Body of pancreas (tissue), 4 donors: ENCODE data around the gene NPNT. TPM values are rescaled to one million over a fixed set of nuclear protein-coding genes. Genes with fewer than 3 reads are reported as not detected.

ENCODE experiments used
- ATAC-seq: fragments of 150-250 bp; one replicate; pipeline ENCODE4 v1.9.1; 2016
- DNase-seq, 4 donors: peaks; one replicate each; pipeline ENCODE4 v3.0.0-alpha.2; 2019
- H3K27ac ChIP-seq, 4 donors: fragments of 200-600 bp; sonication (generic); 1 replicate in 3 of 4; 2 replicates in 1 of 4; pipeline versions ENCODE4 v1.5.1 to v1.6.1; 2016 to 2019; ENCODE audit warnings: mild to moderate bottlenecking in 1 of 4, mixed read lengths in 1 of 4, moderate library complexity in 1 of 4
- H3K27me3 ChIP-seq, 2 donors: fragments of 200-600 bp; sonication (generic); one replicate each; pipeline ENCODE4 v1.6.0; 2016; ENCODE audit warnings: mild to moderate bottlenecking in 1 of 2
- H3K36me3 ChIP-seq, 2 donors: fragments of 200-600 bp; sonication (generic); replicated peaks in 1 of 2; 2 replicates each; pipeline ENCODE4 v1.5.1; 2016; ENCODE audit warnings: low read depth in 2 of 2; ENCODE audit not compliant: insufficient read depth in 1 of 2
- H3K4me1 ChIP-seq: fragments of 200-600 bp; sonication (generic); one replicate; pipeline ENCODE4 v1.6.0; 2016
- H3K4me3 ChIP-seq, 2 donors: fragments of 200-600 bp; sonication (generic); 1 replicate in 1 of 2; 2 replicates in 1 of 2; pipeline ENCODE4 v1.5.1; 2016 to 2019
- H3K9me3 ChIP-seq, 3 donors: fragments of 200-600 bp; sonication (generic); 1 replicate in 2 of 3; 2 replicates in 1 of 3; pipeline ENCODE4 v1.5.1; 2016
- CTCF ChIP-seq, 7 experiments: fragments of 450-650 bp in 4 of 7; fragments of 200-600 bp in 3 of 7; sonication (generic) in 3 of 7; IDR thresholded peaks; one replicate each; pipeline ENCODE4 v1.5.1; 2016 to 2019; ENCODE audit warnings: antibody characterized with exemption in 7 of 7
- POLR2A ChIP-seq, 3 donors: fragments of 450-650 bp; IDR thresholded peaks; one replicate each; pipeline ENCODE4 v1.6.1; 2016; ENCODE audit warnings: antibody characterized with exemption in 3 of 3, mild to moderate bottlenecking in 2 of 3
- WGBS, 2 donors: methylation state at CpG; one replicate each; pipeline ENCODE4 v1.1.5; 2017; 5-methylcytosine and 5-hydroxymethylcytosine counted together
- intact Hi-C: fragments of 100-400 bp; cut with DNase I; formaldehyde crosslinking; loops from one replicate; pipeline ENCODE4 v1.15.1; 2023
- total RNA-seq, 2 donors: library from RNA; depleted of rRNA; stranded (reverse); fragments of >200 nt; gene quantifications; one replicate each; pipeline ENCODE4 v1.1.0, GENCODE V29; 2016

The NPNT gene
- total RNA-seq, 2 donors from 2014 or later: 28.7 to 29.1 TPM

GRCh38 chr4:105911426-105911825, 16.2 kb downstream of the NPNT start:
- H3K27ac ChIP-seq: peak overlapping the region in 1 of 4 donors; percentile 76
- intact Hi-C loops: no loop called here

GRCh38 chr4:105912633-105913032, 17.4 kb downstream of the NPNT start:
- H3K9me3 ChIP-seq: no peaks in the 10 kb centered on the region
- ATAC-seq (peak; percentile 70), DNase-seq (peak in 1 of 4 donors; percentile 20)
- 55 to 68% methylated on average over 6 of the region's 6 CpGs for WGBS, 2 donors
- H3K36me3 ChIP-seq: no peaks in the 10 kb centered on the region
- no peaks in the 10 kb centered on the region for H3K27me3 ChIP-seq
- TF ChIP-seq POLR2A (IDR thresholded peaks at IDR 0.05) (no peak), CTCF (IDR thresholded peaks at IDR 0.05) (no peak)
- H3K27ac ChIP-seq: peak overlapping the region in 2 of 4 donors; percentile 70 to 76
- H3K4me3 ChIP-seq: no peak overlapping the region
- H3K4me1 ChIP-seq: peaks cover 18% of the 10 kb centered on the region
- intact Hi-C loops: no loop called here

More at GRCh38 chr4:105911426-105911825, 16.2 kb downstream of the NPNT start:
- Histone ChIP-seq H3K4me1 (peaks cover 18% of the 10 kb centered on the region), H3K36me3 (no peaks in the 10 kb centered on the region), H3K9me3 (no peaks in the 10 kb centered on the region), H3K4me3 (no peak overlapping the region), H3K27me3 (no peaks in the 10 kb centered on the region)
- DNase-seq: no peak
- no peak for ATAC-seq
- TF ChIP-seq POLR2A (IDR thresholded peaks at IDR 0.05) (no peak), CTCF (IDR thresholded peaks at IDR 0.05) (no peak)

- Histone ChIP-seq H3K27ac (no peak overlapping the region), H3K9me3 (no peaks in the 10 kb centered on the region), H3K4me3 (no peak overlapping the region), H3K4me1 (no peaks in the 10 kb centered on the region), H3K36me3 (no peaks in the 10 kb centered on the region), H3K27me3 (no peaks in the 10 kb centered on the region)
- intact Hi-C loops: no loop called here
- TF ChIP-seq CTCF (IDR thresholded peaks at IDR 0.05) (no peak), POLR2A (IDR thresholded peaks at IDR 0.05) (no peak)
- no peak for ATAC-seq
- DNase-seq: no peak
- WGBS, 2 donors: 92 to 96% methylated on average over 3 of the region's 3 CpGs
Measured at GRCh38 chr4:105917171-105917685, 22.0 kb downstream of the NPNT start.

GRCh38 chr4:105921301-105921700, 26.0 kb downstream of the NPNT start:
- H3K27me3 ChIP-seq: no peaks in the 10 kb centered on the region
- DNase-seq (no peak), ATAC-seq (no peak)
- H3K9me3 ChIP-seq: no peaks in the 10 kb centered on the region
- no peaks in the 10 kb centered on the region for H3K36me3 ChIP-seq
- no peak overlapping the region for H3K4me3 ChIP-seq
- no peak for TF ChIP-seq CTCF (IDR thresholded peaks at IDR 0.05)
- TF ChIP-seq POLR2A (IDR thresholded peaks at IDR 0.05): no peak
- H3K27ac ChIP-seq: no peak overlapping the region
- intact Hi-C loops: no loop called here
- no peaks in the 10 kb centered on the region for H3K4me1 ChIP-seq

- no peaks in the 10 kb centered on the region for H3K27me3 ChIP-seq
- DNase-seq (peak in 1 of 4 donors; percentile 21), ATAC-seq (peak; percentile 33)
- peaks cover 3% of the 10 kb centered on the region for H3K4me1 ChIP-seq
- no peaks in the 10 kb centered on the region for H3K36me3 ChIP-seq
- TF ChIP-seq CTCF (IDR thresholded peaks at IDR 0.05): no peak
- no peak for TF ChIP-seq POLR2A (IDR thresholded peaks at IDR 0.05)
- H3K27ac ChIP-seq: no peak overlapping the region
- 82 to 90% methylated on average over 7 of the region's 7 CpGs for WGBS, 2 donors
- intact Hi-C loops: no loop called here
- no peaks in the 10 kb centered on the region for H3K9me3 ChIP-seq
- no peak overlapping the region for H3K4me3 ChIP-seq
Measured at GRCh38 chr4:105923497-105924238, 28.4 kb downstream of the NPNT start.
